Upper lobe of right lung (tissue), 1 donor: ENCODE results near the gene TNNT2. TPM values are rescaled to one million over a fixed set of nuclear protein-coding genes. Genes with fewer than 3 reads are reported as not detected.

ENCODE experiments used
- ATAC-seq: fragments of 200-7000 bp; cut with Tn5 transposase; one replicate; pipeline ENCODE4 v1.9.1; 2020; ENCODE audit warnings: mild to moderate bottlenecking, moderate library complexity
- DNase-seq: peaks from one replicate; pipeline ENCODE4 v3.0.0-alpha.2; 2020
- H3K27ac ChIP-seq: fragments of 200-600 bp; one replicate; pipeline ENCODE4 v1.8.0; 2022
- H3K27me3 ChIP-seq: fragments of 200-600 bp; one replicate; pipeline ENCODE4 v1.8.0; 2022; ENCODE audit warnings: mild to moderate bottlenecking
- H3K36me3 ChIP-seq: fragments of 200-600 bp; one replicate; pipeline ENCODE4 v1.8.0; 2022
- H3K4me1 ChIP-seq: fragments of 200-600 bp; one replicate; pipeline ENCODE4 v1.8.0; 2022
- H3K4me3 ChIP-seq: fragments of 200-600 bp; one replicate; pipeline ENCODE4 v1.8.0; 2022; ENCODE audit warnings: mild to moderate bottlenecking
- H3K9me3 ChIP-seq: fragments of 200-600 bp; one replicate; pipeline ENCODE4 v1.8.0; 2022
- CTCF ChIP-seq: fragments of 200-600 bp; IDR thresholded peaks from one replicate; pipeline ENCODE4 v1.8.0; 2022; ENCODE audit warnings: antibody characterized with exemption
- intact Hi-C: fragments of 100-400 bp; cut with DNase I; formaldehyde crosslinking; loops from one replicate; pipeline ENCODE4 v1.11.0; 2022
- total RNA-seq: library from RNA; stranded (reverse); fragmentation: NEBNext Ultra II Directional; extraction: Animal tissue kit (Norgen Biotek cat#: 25700); gene quantifications from one replicate; pipeline ENCODE4 v1.2.1, GENCODE V29; 2021
- donor health status: DM: no; HTN: yes; CAD: no; lungs with severe emphysema.

TNNT2 gene
- total RNA-seq, 1 donor from 2014 or later, result 6.4 TPM

- Histone ChIP-seq H3K4me3 (no peak overlapping the region), H3K9me3 (no peaks in the 10 kb centered on the region), H3K27ac (no peak overlapping the region), H3K27me3 (no peaks in the 10 kb centered on the region), H3K36me3 (no peaks in the 10 kb centered on the region), H3K4me1 (no peaks in the 10 kb centered on the region)
- ATAC-seq (no peak), DNase-seq (no peak)
- intact Hi-C loops, result no loop called here
- no peak for TF ChIP-seq CTCF
Observed at GRCh38 chr1:201418461-201418860, 41.0 kb upstream of the TNNT2 start.

- TF ChIP-seq CTCF, result no peak
- DNase-seq (no peak), ATAC-seq (no peak)
- Histone ChIP-seq H3K27ac (no peak overlapping the region), H3K9me3 (no peaks in the 10 kb centered on the region), H3K27me3 (no peaks in the 10 kb centered on the region), H3K4me3 (no peak overlapping the region), H3K36me3 (no peaks in the 10 kb centered on the region), H3K4me1 (no peaks in the 10 kb centered on the region)
- intact Hi-C loops, result no loop called here
Observed at GRCh38 chr1:201414051-201414738, 36.7 kb upstream of the TNNT2 start.

- H3K9me3 ChIP-seq, result no peaks in the 10 kb centered on the region
- no peak for DNase-seq
- ATAC-seq, result no peak
Observed at GRCh38 chr1:201411292-201411691, 33.8 kb upstream of the TNNT2 start.

GRCh38 chr1:201409440-201409839 is 32.0 kb upstream of the TNNT2 start:
- Histone ChIP-seq H3K9me3 (no peaks in the 10 kb centered on the region), H3K27ac (no peak overlapping the region), H3K4me3 (no peak overlapping the region), H3K4me1 (peaks cover 8% of the 10 kb centered on the region), H3K36me3 (no peaks in the 10 kb centered on the region), H3K27me3 (no peaks in the 10 kb centered on the region)
- DNase-seq, result no peak
- TF ChIP-seq CTCF, result no peak
- no peak for ATAC-seq
- intact Hi-C loops, result loop anchor here (5.0 kb wide), 1 partner anchor 157 kb away; no protein-coding TSS in a partner anchor

More at GRCh38 chr1:201411292-201411691, 33.8 kb upstream of the TNNT2 start:
- Histone ChIP-seq H3K36me3 (no peaks in the 10 kb centered on the region), H3K4me3 (no peak overlapping the region), H3K27ac (no peak overlapping the region), H3K27me3 (no peaks in the 10 kb centered on the region), H3K4me1 (no peaks in the 10 kb centered on the region)
- intact Hi-C loops, result no loop called here
- TF ChIP-seq CTCF, result no peak

- DNase-seq (no peak), ATAC-seq (no peak)
- intact Hi-C loops, result loop anchor here (5.0 kb wide), 1 partner anchor 157 kb away; no protein-coding TSS in a partner anchor
Observed at GRCh38 chr1:201408834-201409200, 31.3 kb upstream of the TNNT2 start.

More at GRCh38 chr1:201408834-201409200, 31.3 kb upstream of the TNNT2 start:
- H3K4me1 ChIP-seq, result peaks cover 14% of the 10 kb centered on the region
- no peak overlapping the region for H3K4me3 ChIP-seq
- no peak overlapping the region for H3K27ac ChIP-seq
- H3K9me3 ChIP-seq, result no peaks in the 10 kb centered on the region
- H3K27me3 ChIP-seq, result no peaks in the 10 kb centered on the region
- no peaks in the 10 kb centered on the region for H3K36me3 ChIP-seq
- no peak for TF ChIP-seq CTCF
